H1 (cell line): ENCODE measurements around the gene NOX5. TPM values are rescaled to one million over a fixed set of nuclear protein-coding genes. Genes with fewer than 3 reads are reported as not detected.

Experiments used
- CTCF ChIA-PET: fragments of 300-600 bp; sonication (Branson Sonifier 250); formaldehyde crosslinking; loops from one replicate; lab custom pipeline; 2021; ENCODE audit not compliant: partially characterized antibody; lab: Charles Lee
- POLR2A ChIA-PET: fragments of 300-600 bp; sonication (Branson Sonifier 250); formaldehyde crosslinking; loops from one replicate; lab custom pipeline; 2021; ENCODE audit warnings: inconsistent platforms; ENCODE audit not compliant: partially characterized antibody; lab: Charles Lee
- DNase-seq, 2 experiments: peaks; one replicate each; pipeline versions ENCODE4 v3.0.0 to v3.0.0-alpha.2; 2010 to 2022; ENCODE audit warnings: low spot score in 2 of 2, low read depth in 1 of 2, mixed read lengths in 1 of 2
- FAIRE-seq: peaks from 2 replicates; lab custom pipeline; 2011; peaks lifted over from hg19 to GRCh38; lab: Jason Lieb, UNC
- H2AFZ ChIP-seq: 2 replicates; pipeline ENCODE4 v1.8.1; 2012; ENCODE audit warnings: low read length, inconsistent platforms
- H2AK5ac ChIP-seq: 2 replicates; pipeline ENCODE4 v1.6.1; 2013; ENCODE audit warnings: low read depth, low read length
- H2BK120ac ChIP-seq: replicated peaks from 2 replicates; pipeline ENCODE3; 2013; ENCODE audit warnings: low read depth, low read length, inconsistent platforms
- H2BK12ac ChIP-seq: 2 replicates; pipeline ENCODE4 v1.6.1; 2013; ENCODE audit warnings: low read depth, low read length
- H2BK15ac ChIP-seq: 2 replicates; pipeline ENCODE4 v1.6.1; 2013; ENCODE audit warnings: low read length
- H2BK20ac ChIP-seq: 2 replicates; pipeline ENCODE4 v1.6.1; 2013; ENCODE audit warnings: low read length
- H2BK5ac ChIP-seq: 2 replicates; pipeline ENCODE4 v1.6.1; 2013; ENCODE audit warnings: low read depth, low read length
- H3K14ac ChIP-seq: 2 replicates; pipeline ENCODE4 v1.6.1; 2013; ENCODE audit warnings: inconsistent platforms; ENCODE audit not compliant: insufficient read length
- H3K18ac ChIP-seq: 2 replicates; pipeline ENCODE4 v1.6.1; 2013; ENCODE audit warnings: low read length; ENCODE audit errors: extremely low read depth
- H3K23ac ChIP-seq: 2 replicates; pipeline ENCODE4 v1.6.1; 2013; ENCODE audit warnings: inconsistent platforms; ENCODE audit not compliant: insufficient read length
- H3K23me2 ChIP-seq: 2 replicates; pipeline ENCODE4 v1.6.1; 2013; ENCODE audit warnings: low read depth, low read length
- H3K27ac ChIP-seq: 2 replicates; pipeline ENCODE4 v1.6.1; 2011; ENCODE audit warnings: low read depth, low read length, inconsistent platforms
- H3K27me3 ChIP-seq, 4 experiments: replicated peaks in 1 of 4; 1 replicate in 1 of 4; 2 replicates in 3 of 4; pipeline versions ENCODE4 v1.6.1 to v1.8.1; 2011 to 2013; ENCODE audit warnings: low read length in 3 of 4, mild to moderate bottlenecking in 3 of 4, inconsistent platforms in 2 of 4, mixed read lengths in 2 of 4, moderate library complexity in 1 of 4; ENCODE audit not compliant: control insufficient read depth in 3 of 4, insufficient read depth in 3 of 4; ENCODE audit errors: extremely low read depth in 1 of 4
- H3K36me3 ChIP-seq, 4 experiments: 2 replicates each; pipeline versions ENCODE4 v1.6.1 to v1.8.1; 2011 to 2013; ENCODE audit warnings: mild to moderate bottlenecking in 4 of 4, low read length in 3 of 4, moderate library complexity in 2 of 4, control low read depth in 1 of 4, inconsistent platforms in 1 of 4; ENCODE audit not compliant: insufficient read depth in 4 of 4, control insufficient read depth in 2 of 4
- H3K4ac ChIP-seq: replicated peaks from 2 replicates; pipeline ENCODE3; 2013; ENCODE audit warnings: low read length, low read depth, mixed read lengths, inconsistent platforms; ENCODE audit not compliant: insufficient read length
- H3K4me1 ChIP-seq, 4 experiments: replicated peaks in 1 of 4; 1 replicate in 1 of 4; 2 replicates in 3 of 4; pipeline versions ENCODE4 v1.6.1 to v1.8.1; 2011 to 2013; ENCODE audit warnings: low read length in 3 of 4, inconsistent platforms in 2 of 4, mixed read lengths in 1 of 4; ENCODE audit not compliant: insufficient read depth in 4 of 4, control insufficient read depth in 3 of 4
- H3K4me2 ChIP-seq, 2 experiments: 2 replicates each; pipeline versions ENCODE4 v1.6.1 to v1.8.1; 2011 to 2013; ENCODE audit warnings: low read depth in 2 of 2, low read length in 2 of 2, control low read depth in 1 of 2, inconsistent platforms in 1 of 2, mild to moderate bottlenecking in 1 of 2; ENCODE audit not compliant: insufficient read depth in 1 of 2
- H3K4me3 ChIP-seq, 4 experiments: fragments of 200-600, 300-600 bp in 1 of 4; sonication (generic), shearing (Covaris generic), sonication (Bioruptor Twin) in 1 of 4; 2 replicates each; pipeline versions ENCODE4 v1.5.1 to v1.8.1; 2011 to 2016; ENCODE audit warnings: low read length in 4 of 4, low read depth in 3 of 4, control low read depth in 2 of 4, inconsistent platforms in 2 of 4, mild to moderate bottlenecking in 2 of 4, mixed read lengths in 1 of 4, moderate library complexity in 1 of 4; ENCODE audit not compliant: insufficient read depth in 2 of 4; ENCODE audit errors: extremely low read depth in 1 of 4
- H3K56ac ChIP-seq: replicated peaks from 2 replicates; pipeline ENCODE3; 2013; ENCODE audit warnings: low read depth, mild to moderate bottlenecking, mixed read lengths, low read length, inconsistent platforms; ENCODE audit not compliant: insufficient read length
- H3K79me1 ChIP-seq: 2 replicates; pipeline ENCODE4 v1.6.1; 2013; ENCODE audit warnings: low read depth, low read length, control low read depth
- H3K79me2 ChIP-seq, 2 experiments: 2 replicates each; pipeline versions ENCODE4 v1.6.1 to v1.8.1; 2012 to 2013; ENCODE audit warnings: low read length in 2 of 2, mild to moderate bottlenecking in 2 of 2, inconsistent platforms in 1 of 2; ENCODE audit not compliant: insufficient read depth in 2 of 2, control insufficient read depth in 1 of 2
- H3K9ac ChIP-seq, 4 experiments: replicated peaks in 1 of 4; 1 replicate in 1 of 4; 2 replicates in 3 of 4; pipeline versions ENCODE4 v1.6.1 to v1.8.1; 2011 to 2013; ENCODE audit warnings: low read depth in 3 of 4, low read length in 3 of 4, control low read depth in 2 of 4, mild to moderate bottlenecking in 2 of 4, moderate library complexity in 2 of 4, inconsistent platforms in 1 of 4; ENCODE audit errors: extremely low read depth in 1 of 4
- H3K9me3 ChIP-seq, 2 experiments: 2 replicates each; pipeline versions ENCODE4 v1.6.1 to v1.8.1; 2012 to 2013; ENCODE audit warnings: mild to moderate bottlenecking in 2 of 2, moderate library complexity in 2 of 2, control low read depth in 1 of 2, inconsistent platforms in 1 of 2, low read depth in 1 of 2, low read length in 1 of 2, mixed read lengths in 1 of 2; ENCODE audit not compliant: insufficient read depth in 2 of 2
- H4K20me1 ChIP-seq, 2 experiments: replicated peaks in 1 of 2; 2 replicates each; pipeline versions ENCODE3 to v1.8.1; 2011 to 2013; ENCODE audit warnings: inconsistent platforms in 2 of 2, low read length in 2 of 2, mild to moderate bottlenecking in 1 of 2; ENCODE audit not compliant: insufficient read depth in 2 of 2, control insufficient read depth in 1 of 2
- H4K5ac ChIP-seq: 2 replicates; pipeline ENCODE4 v1.6.1; 2013; ENCODE audit warnings: low read length, low read depth, mixed read lengths, inconsistent platforms; ENCODE audit not compliant: insufficient read length
- H4K8ac ChIP-seq: 2 replicates; pipeline ENCODE4 v1.8.0; 2013; ENCODE audit warnings: mild to moderate bottlenecking, moderate library complexity, low read length, inconsistent platforms; ENCODE audit not compliant: insufficient read depth; ENCODE audit errors: extremely low read depth
- H4K91ac ChIP-seq: replicated peaks from 2 replicates; pipeline ENCODE3; 2013; ENCODE audit warnings: low read length, mixed read lengths, inconsistent platforms; ENCODE audit not compliant: insufficient read length
- CEBPB ChIP-seq: IDR thresholded peaks from 2 replicates; pipeline ENCODE4 v1.6.1; 2012; ENCODE audit warnings: low read depth, low read length
- EP300 ChIP-seq, 2 experiments: IDR thresholded peaks; 1 replicate in 1 of 2; 2 replicates in 1 of 2; pipeline ENCODE4 v1.6.1; 2011 to 2012; ENCODE audit warnings: low read depth in 2 of 2, low read length in 2 of 2, mild to moderate bottlenecking in 2 of 2, borderline replicate concordance in 1 of 2, inconsistent platforms in 1 of 2, moderate library complexity in 1 of 2
- HDAC2 ChIP-seq, 2 experiments: fragments of 300-600 bp in 1 of 2; sonication (generic) in 1 of 2; IDR thresholded peaks; 2 replicates each; pipeline ENCODE4 v1.6.1; 2011 to 2012; ENCODE audit warnings: low read depth in 2 of 2, low read length in 2 of 2, mild to moderate bottlenecking in 2 of 2, moderate library complexity in 2 of 2, borderline replicate concordance in 1 of 2, inconsistent platforms in 1 of 2
- HDAC6 ChIP-seq: IDR thresholded peaks from one replicate; pipeline ENCODE4 v1.7.1; 2012; ENCODE audit warnings: low read depth, mild to moderate bottlenecking, inconsistent platforms, low read length, moderate library complexity
- POLR2AphosphoS5 ChIP-seq: IDR thresholded peaks from 2 replicates; pipeline ENCODE4 v1.6.1; 2011; ENCODE audit warnings: low read depth, low read length
- RNF2 ChIP-seq: fragments of 200-900, 300-1000 bp; sonication (generic); IDR thresholded peaks from 2 replicates; pipeline ENCODE4 v1.7.1; 2016; ENCODE audit warnings: borderline replicate concordance, low read depth, mild to moderate bottlenecking, antibody characterized with exemption, low read length; ENCODE audit not compliant: poor library complexity, severe bottlenecking; ENCODE audit errors: missing control alignments
- RXRA ChIP-seq: IDR thresholded peaks from 2 replicates; pipeline ENCODE4 v1.6.1; 2011; ENCODE audit warnings: low read depth, mild to moderate bottlenecking, low read length, moderate library complexity; ENCODE audit not compliant: insufficient read depth
- TAF1 ChIP-seq: IDR thresholded peaks from 2 replicates; pipeline ENCODE4 v1.6.1; 2011; ENCODE audit warnings: mild to moderate bottlenecking, low read depth, low read length
- TEAD4 ChIP-seq: IDR thresholded peaks from 2 replicates; pipeline ENCODE4 v1.6.1; 2012; ENCODE audit warnings: low read depth, low read length, inconsistent platforms, mixed read lengths
- WGBS, 2 experiments: shearing (Covaris generic) in 1 of 2; methylation state at CpG; one replicate each; pipeline versions ENCODE4 v1.1.6 to v1.1.7; 2013 to 2015; ENCODE audit warnings: low lambda C conversion rate in 2 of 2, mixed read lengths in 2 of 2, inconsistent platforms in 1 of 2, low coverage in 1 of 2, missing lambda C conversion rate in 1 of 2; ENCODE audit not compliant: insufficient replicate concordance in 2 of 2, insufficient coverage in 1 of 2, insufficient read length in 1 of 2; ENCODE audit errors: extremely low coverage in 1 of 2, missing lambda C conversion rate in 1 of 2; 5-methylcytosine and 5-hydroxymethylcytosine counted together
- polyA plus RNA-seq, 7 experiments: library from polyadenylated mRNA; depleted of rRNA in 3 of 7; stranded (reverse) in 5 of 7; unstranded in 2 of 7; fragments of >200 nt in 5 of 7; fragments of 200-250 nt in 2 of 7; gene quantifications; 1 replicate in 5 of 7; 2 replicates in 1 of 7; 4 replicates in 1 of 7; pipeline versions ENCODE4 v1.2.1 to v1.2.3, GENCODE V29; 2011 to 2013; ENCODE audit warnings: missing spikeins in 2 of 7, mixed read lengths in 2 of 7
- total RNA-seq: library from RNA; stranded (reverse); fragmentation: NEBNext Ultra II Directional; extraction: Animal tissue kit (Norgen Biotek cat#: 25700); gene quantifications from 2 replicates; pipeline ENCODE4 v1.2.1, GENCODE V29; 2021
- TF ChIP-seq, protein P1 (sequence below): IDR thresholded peaks from 2 replicates; pipeline ENCODE4 v1.6.1; 2011; ENCODE audit warnings: low read depth, mild to moderate bottlenecking, low read length; ENCODE audit not compliant: insufficient read depth

NOX5 gene
- total and polyA plus RNA-seq, 2 of the 8 experiments (the other 6 are each of a cell fraction or from before 2014, with no cell fraction given) = under 0.01 TPM; not detected in 1

DNA sequence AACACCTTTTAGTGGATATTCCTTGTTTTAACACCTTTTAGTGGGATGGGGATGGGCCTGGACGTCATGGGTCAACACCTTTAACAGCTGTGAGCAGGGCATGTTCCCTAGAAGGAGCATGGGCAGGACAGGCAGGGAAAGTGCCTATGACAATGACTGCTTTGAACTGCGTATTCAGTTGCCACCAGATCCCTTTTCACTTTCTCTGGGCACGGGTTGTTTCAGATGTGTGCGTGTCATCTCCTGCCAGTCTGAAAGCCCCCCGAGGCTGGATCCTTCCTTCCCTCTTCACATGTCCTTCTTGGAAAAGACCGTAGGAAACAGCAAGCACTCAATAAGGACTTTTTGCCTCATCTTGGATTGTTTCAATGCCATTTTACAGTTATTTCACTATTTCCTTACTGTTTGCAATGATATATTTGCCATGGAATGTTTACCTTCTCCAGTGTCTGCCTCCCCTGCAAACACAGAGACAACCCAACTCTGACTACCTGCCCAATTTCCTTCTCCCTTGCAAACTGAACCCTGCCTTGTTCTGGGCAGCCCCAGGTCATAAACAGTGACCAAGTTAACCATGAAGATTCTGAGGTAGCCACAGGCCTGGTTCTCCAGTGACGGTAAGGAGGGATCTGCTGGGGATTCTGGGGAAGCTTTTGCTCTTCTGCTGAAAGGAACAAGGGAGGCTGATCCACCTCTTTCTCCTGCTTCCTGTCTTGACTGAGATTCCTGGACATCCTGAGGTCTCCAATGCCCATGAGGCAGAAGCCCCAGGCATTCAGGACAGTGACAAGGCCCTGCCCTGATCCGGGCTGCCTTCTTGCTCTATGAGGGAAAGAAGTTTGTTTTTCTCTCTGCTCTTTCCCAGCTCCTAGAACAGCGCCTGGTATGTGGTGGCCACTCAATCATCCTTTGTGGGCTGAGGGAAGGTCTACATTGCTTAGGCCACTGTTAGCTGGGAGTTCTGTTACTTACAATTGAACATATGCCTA, 51.8 kb downstream of the NOX5 start:
- Histone ChIP-seq H3K9me3 (no peaks in the 10 kb centered on the region; a peak in 2 of 4 replicates), H2AK5ac (no peak overlapping the region), H3K14ac (no peak overlapping the region), H4K8ac (no peak overlapping the region), H3K4ac (no peak overlapping the region), H3K18ac (no peak overlapping the region), H3K4me2 (no peak overlapping the region), H2AFZ (no peak overlapping the region), H3K27ac (no peak overlapping the region), H2BK15ac (no peak overlapping the region), H3K4me1 (no peaks in the 10 kb centered on the region), H3K4me3 (no peak overlapping the region), H2BK5ac (no peak overlapping the region), H4K20me1 (no peaks in the 10 kb centered on the region), H2BK120ac (no peak overlapping the region), H3K27me3 (peaks cover 0 to 3% (median 0%) of the 10 kb centered on the region in 4 experiments; a peak in 2 of 7 replicates), H4K91ac (no peak overlapping the region), H2BK12ac (no peak overlapping the region), H3K23ac (no peak overlapping the region), H2BK20ac (no peak overlapping the region), H3K9ac (no peak overlapping the region)
- DNase-seq = no peak
- CTCF ChIA-PET = interaction anchor here (1.0 to 3.6 kb wide), 7 partner anchors 8 to 329 kb away, joined by 3 to 20 read pairs (median 7); no protein-coding TSS in a partner anchor
- 89% methylated on average over 9 of the region's 9 CpGs; no CpG with 5 or more reads in 1 of the 2 experiments for WGBS, 2 experiments
- no peak for TF ChIP-seq EP300 (IDR thresholded peaks at IDR 0.05; ENCODE audit: borderline replicate concordance in 1 of 2, low read depth in 2 of 2, low read length in 2 of 2)
- TF ChIP-seq RNF2 = no peak
- TF ChIP-seq TEAD4 = no peak
- TF ChIP-seq HDAC6 = no peak
- no peak for TF ChIP-seq CEBPB
- TF ChIP-seq, protein P1, sequence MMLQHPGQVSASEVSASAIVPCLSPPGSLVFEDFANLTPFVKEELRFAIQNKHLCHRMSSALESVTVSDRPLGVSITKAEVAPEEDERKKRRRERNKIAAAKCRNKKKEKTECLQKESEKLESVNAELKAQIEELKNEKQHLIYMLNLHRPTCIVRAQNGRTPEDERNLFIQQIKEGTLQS = no peak
- no peak for TF ChIP-seq TAF1
- no peak for TF ChIP-seq HDAC2 (IDR thresholded peaks at IDR 0.05; ENCODE audit: borderline replicate concordance in 1 of 2, low read depth in 2 of 2, low read length in 2 of 2)
- no peak for TF ChIP-seq POLR2AphosphoS5
- TF ChIP-seq RXRA = no peak
- TF ChIP-seq, all 59 proteins: peak for 0
- H3K23me2 ChIP-seq = 0 out of 2 replicates have a peak, but pooled peaks cover 2% of the 10 kb centered on the region
- POLR2A ChIA-PET = interaction anchor here (1.3 to 1.5 kb wide), 3 partner anchors 9 to 24 kb away, joined by 3 to 4 read pairs (median 4); no protein-coding TSS in a partner anchor
- H3K56ac ChIP-seq = no peak overlapping the region
- no peaks in the 10 kb centered on the region for H3K79me1 ChIP-seq
- no peak overlapping the region for H4K5ac ChIP-seq
- no peak for FAIRE-seq
- H3K79me2 ChIP-seq = no peaks in the 10 kb centered on the region
- no peaks in the 10 kb centered on the region for H3K36me3 ChIP-seq
